HUES64 (cell line): ENCODE results near the gene ANKRD18A. TPM values are rescaled to one million over a fixed set of nuclear protein-coding genes. Genes with fewer than 3 reads are reported as not detected.

Source experiments
- H3K27ac ChIP-seq: 2 replicates; pipeline ENCODE4 v1.7.0; 2013; ENCODE audit warnings: low read depth, low read length, inconsistent platforms
- H3K27me3 ChIP-seq: 2 replicates; pipeline ENCODE4 v1.6.1; 2013; ENCODE audit warnings: mild to moderate bottlenecking, low read length; ENCODE audit not compliant: insufficient read depth
- H3K36me3 ChIP-seq: 2 replicates; pipeline ENCODE4 v1.6.1; 2013; ENCODE audit warnings: mild to moderate bottlenecking, low read length; ENCODE audit not compliant: insufficient read depth
- H3K4me1 ChIP-seq: 2 replicates; pipeline ENCODE4 v1.6.1; 2013; ENCODE audit warnings: mild to moderate bottlenecking, low read length, moderate library complexity; ENCODE audit not compliant: insufficient read depth
- H3K4me3 ChIP-seq: 2 replicates; pipeline ENCODE4 v1.5.1; 2013; ENCODE audit warnings: mild to moderate bottlenecking, low read length, moderate library complexity
- H3K9ac ChIP-seq: 2 replicates; pipeline ENCODE4 v1.6.1; 2013; ENCODE audit warnings: mild to moderate bottlenecking, low read depth, low read length
- H3K9me3 ChIP-seq: 2 replicates; pipeline ENCODE4 v1.6.1; 2013; ENCODE audit warnings: low read depth, low read length; ENCODE audit not compliant: insufficient read depth
- WGBS: fragments of 150-250, 120-280 bp; methylation state at CpG from one replicate; pipeline ENCODE4 v1.1.7; 2013; ENCODE audit warnings: missing lambda C conversion rate; 5-methylcytosine and 5-hydroxymethylcytosine counted together
- polyA plus RNA-seq, 2 experiments: library from polyadenylated mRNA; stranded (reverse); fragments of 50-300 nt; gene quantifications; one replicate each; pipeline ENCODE4 v1.2.3, GENCODE V29; 2013

The ANKRD18A gene
- 4.2 TPM for polyA plus RNA-seq (2013, experiment 1 of 2)
- 5.1 TPM for polyA plus RNA-seq (2013, experiment 2 of 2)

- Histone ChIP-seq H3K27me3 (peaks cover 55% of the 10 kb centered on the region), H3K9ac (peak within 1 kb of the TSS; percentile 76), H3K9me3 (peaks cover 12% of the 10 kb centered on the region)
These were observed at the start of gene ANKRD18A for GRCh38 chr9:38620483-38621433. ANKRD18A (minus strand) TSS chr9:38620596; CDS start chr9:38620285, 311 bp downstream.

GRCh38 chr9:38668791-38669466 is 48.5 kb upstream of the ANKRD18A start:
- Histone ChIP-seq H3K9ac (no peak overlapping the region), H3K4me1 (peaks cover 21% of the 10 kb centered on the region), H3K27ac (no peak overlapping the region), H3K36me3 (no peaks in the 10 kb centered on the region), H3K27me3 (no peaks in the 10 kb centered on the region), H3K9me3 (no peaks in the 10 kb centered on the region), H3K4me3 (no peak overlapping the region)
- 86% methylated on average over 10 of the region's 10 CpGs for WGBS

More at GRCh38 chr9:38620483-38621433, at the start of gene ANKRD18A:
- Histone ChIP-seq H3K4me1 (peaks cover 8% of the 10 kb centered on the region), H3K27ac (peak within 1 kb of the TSS; percentile 78; the same call in 1 of the 2 replicates), H3K4me3 (peak within 1 kb of the TSS; percentile 69), H3K36me3 (no peaks in the 10 kb centered on the region)
- under 1% methylated on average over 76 of the region's 76 CpGs for WGBS

GRCh38 chr9:38662763-38663593 is 42.6 kb upstream of the ANKRD18A start:
- Histone ChIP-seq H3K36me3 (no peaks in the 10 kb centered on the region), H3K27me3 (no peaks in the 10 kb centered on the region), H3K9me3 (no peaks in the 10 kb centered on the region), H3K4me1 (no peaks in the 10 kb centered on the region), H3K27ac (no peak overlapping the region), H3K9ac (no peak overlapping the region), H3K4me3 (no peak overlapping the region)
- 86% methylated on average over 6 of the region's 8 CpGs for WGBS

GRCh38 chr9:38659538-38659937 is 39.1 kb upstream of the ANKRD18A start:
- no peaks in the 10 kb centered on the region for H3K9me3 ChIP-seq
- H3K27me3 ChIP-seq: no peaks in the 10 kb centered on the region
- H3K9ac ChIP-seq: no peak overlapping the region
- H3K4me3 ChIP-seq: no peak overlapping the region
- no peaks in the 10 kb centered on the region for H3K36me3 ChIP-seq
- no peak overlapping the region for H3K27ac ChIP-seq
- WGBS: 90% methylated on average over 4 of the region's 7 CpGs
- no peaks in the 10 kb centered on the region for H3K4me1 ChIP-seq

GRCh38 chr9:38656896-38657295 is 36.5 kb upstream of the ANKRD18A start:
- WGBS: 36% methylated on average over 5 of the region's 5 CpGs
- no peak overlapping the region for H3K27ac ChIP-seq
- H3K9me3 ChIP-seq: no peaks in the 10 kb centered on the region
- no peaks in the 10 kb centered on the region for H3K36me3 ChIP-seq
- H3K4me3 ChIP-seq: no peak overlapping the region
- H3K4me1 ChIP-seq: no peaks in the 10 kb centered on the region
- no peaks in the 10 kb centered on the region for H3K27me3 ChIP-seq
- H3K9ac ChIP-seq: no peak overlapping the region

- Histone ChIP-seq H3K27me3 (no peaks in the 10 kb centered on the region), H3K27ac (no peak overlapping the region), H3K36me3 (no peaks in the 10 kb centered on the region), H3K9ac (no peak overlapping the region), H3K9me3 (no peaks in the 10 kb centered on the region), H3K4me3 (no peak overlapping the region), H3K4me1 (no peaks in the 10 kb centered on the region)
- WGBS: 96% methylated on average over 7 of the region's 7 CpGs
These were observed 32.1 kb upstream of the ANKRD18A start for GRCh38 chr9:38652486-38652885.

- Histone ChIP-seq H3K9ac (no peak overlapping the region), H3K4me1 (no peaks in the 10 kb centered on the region), H3K36me3 (no peaks in the 10 kb centered on the region), H3K27me3 (no peaks in the 10 kb centered on the region), H3K9me3 (no peaks in the 10 kb centered on the region), H3K4me3 (no peak overlapping the region), H3K27ac (no peak overlapping the region)
- WGBS: 83% methylated on average over 2 of the region's 2 CpGs
These were observed 31.6 kb upstream of the ANKRD18A start for GRCh38 chr9:38652044-38652443.

GRCh38 chr9:38651400-38652042 is 31.1 kb upstream of the ANKRD18A start:
- no peaks in the 10 kb centered on the region for H3K4me1 ChIP-seq
- H3K4me3 ChIP-seq: no peak overlapping the region
- 92% methylated on average over 8 of the region's 8 CpGs for WGBS
- H3K36me3 ChIP-seq: no peaks in the 10 kb centered on the region
- no peak overlapping the region for H3K27ac ChIP-seq
- no peaks in the 10 kb centered on the region for H3K27me3 ChIP-seq
- H3K9me3 ChIP-seq: no peaks in the 10 kb centered on the region
- no peak overlapping the region for H3K9ac ChIP-seq

- H3K9ac ChIP-seq: no peak overlapping the region
- H3K9me3 ChIP-seq: no peaks in the 10 kb centered on the region
- no peaks in the 10 kb centered on the region for H3K4me1 ChIP-seq
- H3K36me3 ChIP-seq: no peaks in the 10 kb centered on the region
- H3K27me3 ChIP-seq: no peaks in the 10 kb centered on the region
- WGBS: 94% methylated on average over 8 of the region's 8 CpGs
- H3K4me3 ChIP-seq: no peak overlapping the region
- H3K27ac ChIP-seq: no peak overlapping the region
These were observed 30.2 kb upstream of the ANKRD18A start for GRCh38 chr9:38650564-38650963.

- no peak overlapping the region for H3K27ac ChIP-seq
- H3K4me3 ChIP-seq: no peak overlapping the region
- H3K9me3 ChIP-seq: no peaks in the 10 kb centered on the region
- H3K36me3 ChIP-seq: no peaks in the 10 kb centered on the region
- no peak overlapping the region for H3K9ac ChIP-seq
- WGBS: 93% methylated on average over 8 of the region's 8 CpGs
- H3K27me3 ChIP-seq: no peaks in the 10 kb centered on the region
- no peaks in the 10 kb centered on the region for H3K4me1 ChIP-seq
These were observed 29.5 kb upstream of the ANKRD18A start for GRCh38 chr9:38649731-38650363.
